ENCODE measurements around the gene NFYA. TPM values are rescaled to one million over a fixed set of nuclear protein-coding genes. Genes with fewer than 3 reads are reported as not detected.

NFYA gene
- total and polyA plus RNA-seq, 9 of the 15 experiments (the other 6 are each of a cell fraction or from before 2014, with no cell fraction given), result 7.3 to 37.1 (median 21.8) TPM

- TF ChIP-seq ZFP91 (CRISPR knock-in tag; IDR thresholded peaks at IDR 0.05) (no peak), WHSC1 (IDR thresholded peaks at IDR 0.05; ENCODE audit: low read length) (no peak), PCBP1 (IDR thresholded peaks at IDR 0.05; ENCODE audit: low read depth, low read length, poor library complexity, severe bottlenecking) (no peak), NKRF (IDR thresholded peaks at IDR 0.05; ENCODE audit: borderline replicate concordance) (no peak)
Observed at GRCh38 chr6:41042226-41043055, 30.3 kb upstream of the NFYA start, which contains the start of gene TSPO2 (continued).

- peaks cover 3% of the 10 kb centered on the region for H3K9me1 ChIP-seq (ENCODE audit: control insufficient read depth, insufficient read depth, low read length)
- CTCF ChIA-PET (ENCODE audit: low intra/inter-chr PET ratio), result no interaction called here
- no peak for FAIRE-seq
- H3K4me1 ChIP-seq (replicated peaks in 1 of 2; ENCODE audit: control insufficient read depth in 2 of 2, insufficient read depth in 2 of 2, low read length in 2 of 2), result peaks cover 0 to 9% of the 10 kb centered on the region in 2 experiments; a peak in 3 of 5 replicates
- ATAC-seq, result no peak
- H3K4me2 ChIP-seq (ENCODE audit: insufficient read depth, low read length), result no peak overlapping the region
- no peak for DNase-seq (ENCODE audit: extremely low read depth in 1 of 4, low spot score in 3 of 4)
- H3K4me3 ChIP-seq, result no peak overlapping the region
- no peak overlapping the region for H3K27ac ChIP-seq (ENCODE audit: extremely low read depth, low read depth, low read length)
- 23% methylated on average over 3 of the region's 3 CpGs for WGBS (ENCODE audit: insufficient coverage, low coverage, missing lambda C conversion rate)
- POLR2A ChIA-PET, result interaction anchor here (3.7 kb wide), 1 partner anchor 12 kb away, joined by 11 read pairs; no protein-coding TSS in a partner anchor
- peaks cover 7% of the 10 kb centered on the region; the same call in 1 of the 2 replicates for H4K20me1 ChIP-seq (replicated peaks; ENCODE audit: control insufficient read depth, insufficient read depth, low read length)
- no peaks in the 10 kb centered on the region for H3K79me2 ChIP-seq (ENCODE audit: control insufficient read depth, insufficient read depth, low read length)
- no TSS peak for BruUV-seq (replicated peaks)
- no peak overlapping the region for H3K9ac ChIP-seq (ENCODE audit: insufficient read depth in 1 of 2, low read depth in 2 of 2, low read length in 2 of 2)
- intact Hi-C loops (cut with micrococcal nuclease) (no loop called here), in situ Hi-C loops (cut with MboI) (loop anchor here (25.0 kb wide), 1 partner anchor 1681 kb away; no protein-coding TSS in a partner anchor)
- no peaks in the 10 kb centered on the region for H3K27me3 ChIP-seq (ENCODE audit: control insufficient read depth in 2 of 2, insufficient read depth in 2 of 2, low read length in 2 of 2)
- H2AFZ ChIP-seq (ENCODE audit: low read depth, low read length), result no peak overlapping the region
- no peaks in the 10 kb centered on the region for H3K36me3 ChIP-seq (ENCODE audit: control insufficient read depth, insufficient read depth, low read length)
- H3K9me3 ChIP-seq (replicated peaks; ENCODE audit: control insufficient read depth, insufficient read depth, low read depth, low read length), result no peaks in the 10 kb centered on the region
- TF ChIP-seq ZNF217 (CRISPR knock-in tag; IDR thresholded peaks at IDR 0.05) (no peak), TOE1 (IDR thresholded peaks at IDR 0.05; ENCODE audit: borderline replicate concordance) (no peak), TOE1 (CRISPR knock-in tag; IDR thresholded peaks at IDR 0.05; ENCODE audit: borderline replicate concordance, low read depth) (no peak), ETV1 (tag; conservative IDR thresholded peaks at IDR 0.05; ENCODE audit: low read depth) (no peak)
Observed at GRCh38 chr6:41043151-41043550, 29.6 kb upstream of the NFYA start.

Data from K562 (cell line).